ENCODE results near the gene RAC3. TPM values are rescaled to one million over a fixed set of nuclear protein-coding genes. Genes with fewer than 3 reads are reported as not detected.
"Not testable (repeated sequence)": the region's sequence is repeated elsewhere in the genome, so short reads cannot be mapped to it uniquely, and the experiment has no call there.

Gene RAC3
- total and polyA plus RNA-seq, 3 experiments from 2014 or later, result 4.2 to 4.5 TPM; not detected in 1

DNA sequence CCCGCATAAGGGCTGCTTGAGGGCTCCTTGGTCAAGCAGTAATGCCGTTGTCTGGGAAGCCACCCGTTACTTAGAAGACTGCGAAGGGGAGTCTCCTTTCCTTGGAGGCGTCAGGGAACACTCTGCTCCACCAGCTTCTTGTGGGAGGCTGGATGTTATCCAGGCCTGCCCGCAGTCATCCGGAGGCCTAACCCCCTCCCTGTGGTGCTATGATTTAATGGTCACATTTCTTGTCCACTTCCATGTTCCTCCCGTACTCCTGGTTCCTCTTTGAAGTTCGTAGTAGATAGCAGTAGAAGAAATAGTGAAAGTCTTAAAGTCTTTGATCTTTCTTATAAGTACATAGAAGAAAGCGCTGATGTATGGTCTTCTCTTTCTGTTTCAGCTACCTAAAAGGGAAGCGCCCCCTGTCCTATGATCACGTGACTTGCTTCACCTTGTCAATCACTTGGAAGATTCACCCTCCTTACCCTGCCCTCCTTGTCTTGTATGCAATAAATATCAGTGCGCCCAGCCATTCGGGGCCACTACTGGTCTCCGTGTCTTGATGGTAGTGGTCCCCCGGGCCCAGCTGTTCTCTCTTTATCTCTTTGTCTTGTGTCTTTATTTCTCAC, 7.4 kb downstream of the RAC3 start:
- H3K36me3 ChIP-seq (ENCODE audit: insufficient read depth, low read length); DNase-seq; H3K4me3 ChIP-seq (ENCODE audit: low read length); POLR2A ChIA-PET; H3K27me3 Mint-ChIP-seq; H3K27me3 ChIP-seq (ENCODE audit: insufficient read depth, low read length, poor library complexity, severe bottlenecking); H3K27ac ChIP-seq (ENCODE audit: low read depth, low read length); H3K9me3 ChIP-seq (ENCODE audit: low read length); H3K9me3 Mint-ChIP-seq; H3K36me3 Mint-ChIP-seq: not testable (repeated sequence)
- H3K4me1 ChIP-seq (ENCODE audit: insufficient read depth, low read length), result peaks cover 16% of the 10 kb centered on the region
- Mint-ChIP-seq H3K4me1 (peaks cover 15 to 27% (median 22%) of the 10 kb centered on the region in 3 donors), H3K4me3 (peak overlapping the region in 3 of 7 donors; percentile 2 to 83 (median 5)), H3K27ac (peak overlapping the region in 1 of 8 donors; percentile 75)
- CTCF ChIA-PET, result interaction anchor here (1.3 to 2.3 kb wide), 5 partner anchors 9 to 67 kb away, joined by 3 to 23 read pairs (median 12); partner anchors contain the start of genes GPS1 and RFNG

DNA sequence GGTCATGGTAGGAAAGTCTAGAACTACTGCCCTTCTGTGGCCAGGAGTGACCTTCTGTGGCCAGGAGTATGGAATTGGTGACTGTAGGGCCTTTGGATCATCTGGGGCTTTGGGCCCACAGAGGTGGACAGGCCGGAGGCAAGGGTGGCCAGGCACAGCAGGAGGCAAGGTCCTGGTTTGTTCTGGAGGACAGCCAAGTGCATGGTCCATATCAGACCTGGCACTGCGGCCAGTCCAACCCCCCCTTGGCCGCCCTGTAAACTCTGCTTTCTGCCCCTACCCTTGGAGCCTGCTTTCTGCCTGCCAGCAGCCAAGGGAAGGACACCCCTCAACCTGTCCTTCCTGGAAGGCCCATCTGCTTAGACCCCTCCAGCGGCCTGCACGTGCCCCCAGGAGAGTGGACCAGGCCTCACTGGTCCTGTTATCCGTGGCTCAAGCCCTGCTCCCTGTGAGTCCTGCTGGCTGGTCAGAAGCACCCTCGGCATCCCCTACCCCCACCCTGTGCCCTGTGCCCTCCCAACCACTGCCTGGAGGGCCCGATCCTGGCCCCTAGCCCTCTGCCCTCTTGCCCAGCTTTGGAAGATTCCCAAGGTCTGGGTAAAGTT, 8.3 kb downstream of the RAC3 start:
- H3K9me3 ChIP-seq (ENCODE audit: low read length), result no peaks in the 10 kb centered on the region
- Mint-ChIP-seq H3K27ac (peak overlapping the region in 1 of 8 donors; percentile 75), H3K4me3 (peak overlapping the region in 1 of 7 donors; percentile 49), H3K36me3 (peaks cover 0 to 5% (median 0%) of the 10 kb centered on the region in 3 donors), H3K27me3 (no peaks in the 10 kb centered on the region), H3K4me1 (peaks cover 15 to 27% (median 22%) of the 10 kb centered on the region in 3 donors), H3K9me3 (no peaks in the 10 kb centered on the region)
- H3K27ac ChIP-seq (ENCODE audit: low read depth, low read length), result no peak overlapping the region
- H3K4me1 ChIP-seq (ENCODE audit: insufficient read depth, low read length), result peaks cover 16% of the 10 kb centered on the region
- ChIA-PET POLR2A (no interaction called here), CTCF (interaction anchor here (1.6 kb wide), 1 partner anchor 9 kb away, joined by 6 read pairs; no protein-coding TSS in a partner anchor)
- no peak for DNase-seq
- no peak overlapping the region for H3K4me3 ChIP-seq (ENCODE audit: low read length)
- no peaks in the 10 kb centered on the region for H3K36me3 ChIP-seq (ENCODE audit: insufficient read depth, low read length)
- no peaks in the 10 kb centered on the region for H3K27me3 ChIP-seq (ENCODE audit: insufficient read depth, low read length, poor library complexity, severe bottlenecking)

GRCh38 chr17:82041144-82041814, 9.8 kb downstream of the RAC3 start:
- Mint-ChIP-seq H3K36me3 (peaks cover 0 to 1% (median 0%) of the 10 kb centered on the region in 3 donors), H3K4me3 (no peak overlapping the region), H3K4me1 (peaks cover 8 to 14% (median 12%) of the 10 kb centered on the region in 3 donors), H3K27ac (peak overlapping the region in 1 of 8 donors; percentile 61), H3K27me3 (no peaks in the 10 kb centered on the region), H3K9me3 (no peaks in the 10 kb centered on the region)
- H3K4me3 ChIP-seq (ENCODE audit: low read length), result no peak overlapping the region
- no peaks in the 10 kb centered on the region for H3K9me3 ChIP-seq (ENCODE audit: low read length)
- POLR2A ChIA-PET, result no interaction called here
- H3K27me3 ChIP-seq (ENCODE audit: insufficient read depth, low read length, poor library complexity, severe bottlenecking), result no peaks in the 10 kb centered on the region
- H3K4me1 ChIP-seq (ENCODE audit: insufficient read depth, low read length), result peaks cover 11% of the 10 kb centered on the region
- no peak overlapping the region for H3K27ac ChIP-seq (ENCODE audit: low read depth, low read length)
- DNase-seq, result no peak
- no peaks in the 10 kb centered on the region for H3K36me3 ChIP-seq (ENCODE audit: insufficient read depth, low read length)
- CTCF ChIA-PET, result interaction anchor here (1.6 kb wide), 1 partner anchor 11 kb away, joined by 6 read pairs; no protein-coding TSS in a partner anchor

- H3K4me3 Mint-ChIP-seq, result peak overlapping the region in 1 of 7 donors; percentile 49
- H3K27ac Mint-ChIP-seq, result no peak overlapping the region
- ChIA-PET POLR2A (no interaction called here), CTCF (no interaction called here)
- Histone ChIP-seq H3K4me3 (ENCODE audit: low read length) (no peak overlapping the region), H3K9me3 (ENCODE audit: low read length) (no peaks in the 10 kb centered on the region), H3K27ac (ENCODE audit: low read depth, low read length) (no peak overlapping the region), H3K27me3 (ENCODE audit: insufficient read depth, low read length, poor library complexity, severe bottlenecking) (no peaks in the 10 kb centered on the region), H3K4me1 (ENCODE audit: insufficient read depth, low read length) (peaks cover 4% of the 10 kb centered on the region), H3K36me3 (ENCODE audit: insufficient read depth, low read length) (no peaks in the 10 kb centered on the region)
- H3K27me3 Mint-ChIP-seq, result no peaks in the 10 kb centered on the region
- H3K4me1 Mint-ChIP-seq, result peaks cover 8 to 10% (median 9%) of the 10 kb centered on the region in 3 donors
- no peak for DNase-seq
- H3K9me3 Mint-ChIP-seq, result no peaks in the 10 kb centered on the region
- H3K36me3 Mint-ChIP-seq, result peaks cover 0 to 10% (median 2%) of the 10 kb centered on the region in 3 donors
Measured at GRCh38 chr17:82042649-82043048, 11.2 kb downstream of the RAC3 start.

DNA sequence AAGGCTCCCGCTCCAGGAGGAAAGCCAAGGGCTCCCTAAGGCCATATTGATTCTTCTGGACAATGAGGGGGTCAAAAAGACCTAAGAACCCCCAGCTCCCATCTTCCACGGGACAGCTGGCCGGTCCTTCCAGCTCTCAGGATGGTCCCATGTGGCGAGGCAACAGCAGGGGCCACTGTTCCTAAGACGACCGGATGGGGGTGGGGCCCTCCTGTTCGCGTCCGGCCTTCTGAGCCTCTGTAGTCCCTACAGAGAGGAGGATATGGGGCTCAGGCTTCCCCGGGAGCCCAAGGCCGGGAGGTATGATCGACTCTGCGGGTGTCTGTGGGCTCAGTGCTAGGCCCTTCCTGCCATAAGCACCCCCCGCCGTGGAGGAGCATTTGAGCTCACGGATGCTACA, 12.0 kb downstream of the RAC3 start:
- DNase-seq, result no peak
- no peaks in the 10 kb centered on the region for H3K27me3 ChIP-seq (ENCODE audit: insufficient read depth, low read length, poor library complexity, severe bottlenecking)
- Mint-ChIP-seq H3K27me3 (no peaks in the 10 kb centered on the region), H3K27ac (no peak overlapping the region), H3K9me3 (no peaks in the 10 kb centered on the region), H3K4me1 (peaks cover 3 to 6% (median 5%) of the 10 kb centered on the region in 3 donors), H3K4me3 (no peak overlapping the region), H3K36me3 (peaks cover 0 to 13% (median 2%) of the 10 kb centered on the region in 3 donors)
- no peak overlapping the region for H3K27ac ChIP-seq (ENCODE audit: low read depth, low read length)
- no peaks in the 10 kb centered on the region for H3K4me1 ChIP-seq (ENCODE audit: insufficient read depth, low read length)
- no peak overlapping the region for H3K4me3 ChIP-seq (ENCODE audit: low read length)
- CTCF ChIA-PET, result no interaction called here
- H3K36me3 ChIP-seq (ENCODE audit: insufficient read depth, low read length), result no peaks in the 10 kb centered on the region
- no peaks in the 10 kb centered on the region for H3K9me3 ChIP-seq (ENCODE audit: low read length)
- POLR2A ChIA-PET, result no interaction called here

DNA sequence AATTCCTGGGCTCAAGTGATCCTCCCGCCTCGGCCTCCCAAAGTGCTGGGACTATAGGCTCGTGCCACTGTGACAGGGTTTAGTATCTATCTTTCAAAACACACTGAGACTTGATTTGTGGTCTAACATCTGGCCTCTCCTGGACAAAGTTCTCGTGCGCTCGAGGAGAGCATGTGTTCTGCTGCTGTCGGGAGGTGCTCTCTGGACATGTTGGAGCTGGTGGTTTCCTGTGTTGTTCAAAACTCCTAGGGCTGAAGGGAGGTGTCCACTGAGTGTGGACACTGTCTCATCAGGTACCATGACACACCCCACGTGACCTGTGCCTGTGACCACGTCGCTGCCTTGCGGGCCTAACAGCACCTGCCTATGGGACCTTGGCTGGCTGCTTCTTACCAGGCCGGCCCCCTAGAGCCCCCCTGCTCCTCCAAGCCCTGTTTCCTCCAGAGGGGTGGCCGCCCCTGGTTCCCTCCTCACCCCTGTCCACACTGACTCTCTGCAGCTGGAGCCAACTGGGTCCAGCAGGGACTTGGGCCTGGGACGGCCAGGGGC, 14.5 kb downstream of the RAC3 start:
- Mint-ChIP-seq H3K36me3 (peaks cover 0 to 17% (median 2%) of the 10 kb centered on the region in 3 donors), H3K27me3 (no peaks in the 10 kb centered on the region), H3K9me3 (no peaks in the 10 kb centered on the region), H3K4me3 (peak overlapping the region in 1 of 7 donors; percentile 74), H3K4me1 (peaks cover 0 to 13% (median 10%) of the 10 kb centered on the region in 3 donors), H3K27ac (no peak overlapping the region)
- POLR2A ChIA-PET, result no interaction called here
- Histone ChIP-seq H3K36me3 (ENCODE audit: insufficient read depth, low read length) (no peaks in the 10 kb centered on the region), H3K27me3 (ENCODE audit: insufficient read depth, low read length, poor library complexity, severe bottlenecking) (no peaks in the 10 kb centered on the region), H3K4me3 (ENCODE audit: low read length) (no peak overlapping the region), H3K9me3 (ENCODE audit: low read length) (no peaks in the 10 kb centered on the region), H3K4me1 (ENCODE audit: insufficient read depth, low read length) (peaks cover 11% of the 10 kb centered on the region), H3K27ac (ENCODE audit: low read depth, low read length) (no peak overlapping the region)
- DNase-seq, result no peak
- CTCF ChIA-PET, result no interaction called here

DNA sequence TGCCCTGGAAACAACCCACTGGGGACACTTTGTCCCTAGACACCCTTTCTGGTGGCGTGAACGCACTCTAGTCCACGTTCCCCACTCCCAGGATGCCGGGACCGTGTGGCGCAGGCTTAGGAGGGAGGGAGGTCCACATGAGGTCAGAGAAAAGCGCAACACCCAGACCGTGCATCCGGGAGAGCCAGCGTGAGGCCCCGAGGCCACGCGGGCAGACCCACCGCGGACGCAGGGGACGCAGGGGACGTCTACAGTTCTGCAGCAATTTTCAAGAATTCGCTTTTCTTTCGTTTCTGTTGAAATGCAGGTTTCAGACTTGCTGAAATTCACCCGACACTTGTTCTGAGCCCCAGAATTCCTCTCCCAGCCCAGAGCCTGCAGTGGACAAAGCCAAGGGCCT, 15.4 kb downstream of the RAC3 start:
- ChIA-PET POLR2A (no interaction called here), CTCF (interaction anchor here (1.4 kb wide), 1 partner anchor 9 kb away, joined by 3 read pairs; the partner anchor contains the start of gene DCXR)
- Mint-ChIP-seq H3K9me3 (no peaks in the 10 kb centered on the region), H3K27ac (peak overlapping the region in 1 of 8 donors; percentile 39), H3K36me3 (peaks cover 0 to 17% (median 2%) of the 10 kb centered on the region in 3 donors), H3K4me3 (peak overlapping the region in 1 of 7 donors; percentile 74), H3K27me3 (no peaks in the 10 kb centered on the region), H3K4me1 (peaks cover 0 to 13% (median 10%) of the 10 kb centered on the region in 3 donors)
- Histone ChIP-seq H3K27ac (ENCODE audit: low read depth, low read length) (no peak overlapping the region), H3K27me3 (ENCODE audit: insufficient read depth, low read length, poor library complexity, severe bottlenecking) (no peaks in the 10 kb centered on the region), H3K36me3 (ENCODE audit: insufficient read depth, low read length) (no peaks in the 10 kb centered on the region), H3K4me3 (ENCODE audit: low read length) (no peak overlapping the region), H3K9me3 (ENCODE audit: low read length) (no peaks in the 10 kb centered on the region), H3K4me1 (ENCODE audit: insufficient read depth, low read length) (peaks cover 11% of the 10 kb centered on the region)
- no peak for DNase-seq

Measured in CD8-positive, alpha-beta memory T cell (primary cell).